HEK293 (cell line): ENCODE measurements around the gene PRUNE2.

Experiments
- CTCF ChIA-PET: fragments of 350-600 bp; formaldehyde crosslinking; extraction: SDS; loops from one replicate; lab custom pipeline; 2021; ENCODE audit warnings: antibody characterized with exemption; lab: Yijun Ruan, JAX
- POLR2A ChIA-PET: fragments of 300-600 bp; formaldehyde crosslinking; extraction: SDS; loops from one replicate; lab custom pipeline; 2020; ENCODE audit warnings: antibody characterized with exemption, inconsistent platforms; lab: Yijun Ruan, JAX
- H3K27ac ChIP-seq: fragments of 200-500 bp; sonication (Bioruptor generic); 2 replicates; pipeline ENCODE4 v1.5.1; 2014; ENCODE audit warnings: low read depth, low read length, control low read depth, inconsistent platforms; ENCODE audit errors: extremely low read depth
- H3K36me3 ChIP-seq, 2 experiments: fragments of 200-500 bp in 1 of 2; sonication (Bioruptor generic) in 1 of 2; 1 replicate in 1 of 2; 2 replicates in 1 of 2; pipeline ENCODE4 v1.5.1; 2014 to 2017; ENCODE audit warnings: inconsistent platforms in 2 of 2, low read length in 2 of 2; ENCODE audit not compliant: control insufficient read depth in 2 of 2, insufficient read depth in 1 of 2
- H3K4me1 ChIP-seq: fragments of 200-500 bp; sonication (Bioruptor generic); 2 replicates; pipeline ENCODE4 v1.5.1; 2014; ENCODE audit warnings: mild to moderate bottlenecking, low read length, inconsistent platforms; ENCODE audit not compliant: control insufficient read depth, insufficient read depth
- H3K4me3 ChIP-seq: 2 replicates; pipeline ENCODE4 v1.5.1; 2011; ENCODE audit warnings: low read depth, mild to moderate bottlenecking, control low read depth, low read length, moderate library complexity
- H3K9me3 ChIP-seq: fragments of 200-500 bp; sonication (Bioruptor generic); 2 replicates; pipeline ENCODE4 v1.5.1; 2014; ENCODE audit warnings: low read depth, low read length, inconsistent platforms; ENCODE audit not compliant: control insufficient read depth, insufficient read depth
- GFI1B ChIP-seq: fragments of 450-650 bp; formaldehyde crosslinking; IDR thresholded peaks from 2 replicates; pipeline ENCODE4 v1.5.1; 2016; ENCODE audit warnings: missing biosample characterization, missing genetic modification characterization
- HOXC10 ChIP-seq: sonication (generic); formaldehyde crosslinking; IDR thresholded peaks from 2 replicates; pipeline ENCODE4 v1.8.1; 2023; ENCODE audit warnings: mild to moderate bottlenecking, missing genetic modification reagents
- OSR2 ChIP-seq: fragments of 450-650 bp; formaldehyde crosslinking; IDR thresholded peaks from 2 replicates; pipeline ENCODE4 v1.5.1; 2016; ENCODE audit warnings: missing biosample characterization, missing genetic modification characterization
- ZFP41 ChIP-seq: fragments of 450-650 bp; formaldehyde crosslinking; IDR thresholded peaks from 2 replicates; pipeline ENCODE4 v1.5.1; 2016; ENCODE audit warnings: missing biosample characterization, missing genetic modification characterization, borderline replicate concordance
- ZFP69B ChIP-seq: fragments of 450-650 bp; formaldehyde crosslinking; IDR thresholded peaks from 2 replicates; pipeline ENCODE4 v1.5.1; 2016; ENCODE audit warnings: missing biosample characterization, missing genetic modification characterization
- ZNF10 ChIP-seq: fragments of 450-650 bp; formaldehyde crosslinking; IDR thresholded peaks from 2 replicates; pipeline ENCODE4 v1.5.1; 2017; ENCODE audit warnings: missing biosample characterization, missing genetic modification characterization
- ZNF114 ChIP-seq: fragments of 450-650 bp; formaldehyde crosslinking; IDR thresholded peaks from 2 replicates; pipeline ENCODE4 v1.5.0; 2017; ENCODE audit warnings: missing biosample characterization, missing genetic modification characterization
- ZNF140 ChIP-seq: fragments of 450-650 bp; formaldehyde crosslinking; IDR thresholded peaks from 2 replicates; pipeline ENCODE4 v1.5.1; 2016; ENCODE audit warnings: missing biosample characterization, missing genetic modification characterization
- ZNF514 ChIP-seq: fragments of 450-650 bp; formaldehyde crosslinking; IDR thresholded peaks from 2 replicates; pipeline ENCODE4 v1.5.1; 2016; ENCODE audit warnings: missing biosample characterization, missing genetic modification characterization
- ZNF548 ChIP-seq: fragments of 450-650 bp; formaldehyde crosslinking; IDR thresholded peaks from 2 replicates; pipeline ENCODE4 v1.5.1; 2016; ENCODE audit warnings: missing biosample characterization, missing genetic modification characterization
- ZNF561 ChIP-seq: fragments of 450-650 bp; IDR thresholded peaks from 2 replicates; pipeline ENCODE4 v1.5.1; 2018; ENCODE audit warnings: missing biosample characterization, missing genetic modification characterization, borderline replicate concordance
- ZNF596 ChIP-seq: fragments of 450-650 bp; IDR thresholded peaks from 2 replicates; pipeline ENCODE4 v1.5.0; 2018; ENCODE audit warnings: missing biosample characterization, mild to moderate bottlenecking, missing genetic modification characterization, moderate library complexity
- ZNF600 ChIP-seq: fragments of 450-650 bp; formaldehyde crosslinking; IDR thresholded peaks from 2 replicates; pipeline ENCODE4 v1.5.1; 2016; ENCODE audit warnings: missing biosample characterization, missing genetic modification characterization
- ZNF621 ChIP-seq: fragments of 450-650 bp; formaldehyde crosslinking; IDR thresholded peaks from 2 replicates; pipeline ENCODE4 v1.5.1; 2017; ENCODE audit warnings: missing biosample characterization, missing genetic modification characterization
- ZNF658 ChIP-seq: fragments of 450-650 bp; formaldehyde crosslinking; IDR thresholded peaks from 2 replicates; pipeline ENCODE4; 2016; ENCODE audit warnings: missing biosample characterization, missing genetic modification characterization
- ZNF830 ChIP-seq: fragments of 450-650 bp; IDR thresholded peaks from 2 replicates; pipeline ENCODE4 v1.5.0; 2018; ENCODE audit warnings: missing biosample characterization, missing genetic modification characterization, low read depth, mild to moderate bottlenecking, moderate library complexity
- TF ChIP-seq, protein P1 (sequence below): fragments of 450-650 bp; formaldehyde crosslinking; IDR thresholded peaks from 2 replicates; pipeline ENCODE4 v1.5.1; 2016; ENCODE audit warnings: missing biosample characterization, missing genetic modification characterization
- TF ChIP-seq, protein P2 (sequence below): fragments of 450-650 bp; formaldehyde crosslinking; IDR thresholded peaks from 2 replicates; pipeline ENCODE4 v1.5.1; 2017; ENCODE audit warnings: missing biosample characterization, missing genetic modification characterization
- TF ChIP-seq, protein P3 (sequence below): fragments of 450-650 bp; formaldehyde crosslinking; optimal IDR thresholded peaks from 2 replicates; pipeline ENCODE3; 2016; ENCODE audit warnings: missing biosample characterization, mild to moderate bottlenecking, missing genetic modification characterization
- TF ChIP-seq, protein P4 (sequence below): fragments of 450-650 bp; formaldehyde crosslinking; IDR thresholded peaks from 2 replicates; pipeline ENCODE4 v1.5.1; 2016; ENCODE audit warnings: missing biosample characterization, missing genetic modification characterization
- TF ChIP-seq, protein P5 (sequence below): fragments of 450-650 bp; formaldehyde crosslinking; IDR thresholded peaks from 2 replicates; pipeline ENCODE4 v1.5.1; 2016; ENCODE audit warnings: missing biosample characterization, missing genetic modification characterization

Gene PRUNE2

DNA sequence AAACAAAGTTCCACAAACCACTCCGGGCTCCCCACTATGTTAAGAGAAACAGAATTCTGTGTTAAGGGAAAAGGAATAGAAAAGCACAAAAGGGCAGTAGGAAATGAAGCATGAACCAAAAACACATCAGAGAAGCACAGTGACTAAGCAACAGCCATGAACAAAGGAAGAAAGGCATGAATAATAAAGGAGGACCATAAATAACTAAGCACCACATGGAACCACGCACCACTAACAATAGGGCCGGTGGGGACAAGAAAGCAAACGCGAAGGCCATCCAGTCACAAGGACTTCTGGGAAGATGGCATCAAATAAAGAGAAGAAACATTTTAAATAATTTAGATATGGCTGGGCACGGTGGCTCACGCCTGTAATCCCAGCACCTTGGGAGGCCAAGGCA, 18.0 kb downstream of the PRUNE2 start:
- no peak for TF ChIP-seq ZNF830 (tag by site-specific recombination)
- TF ChIP-seq, protein P1, sequence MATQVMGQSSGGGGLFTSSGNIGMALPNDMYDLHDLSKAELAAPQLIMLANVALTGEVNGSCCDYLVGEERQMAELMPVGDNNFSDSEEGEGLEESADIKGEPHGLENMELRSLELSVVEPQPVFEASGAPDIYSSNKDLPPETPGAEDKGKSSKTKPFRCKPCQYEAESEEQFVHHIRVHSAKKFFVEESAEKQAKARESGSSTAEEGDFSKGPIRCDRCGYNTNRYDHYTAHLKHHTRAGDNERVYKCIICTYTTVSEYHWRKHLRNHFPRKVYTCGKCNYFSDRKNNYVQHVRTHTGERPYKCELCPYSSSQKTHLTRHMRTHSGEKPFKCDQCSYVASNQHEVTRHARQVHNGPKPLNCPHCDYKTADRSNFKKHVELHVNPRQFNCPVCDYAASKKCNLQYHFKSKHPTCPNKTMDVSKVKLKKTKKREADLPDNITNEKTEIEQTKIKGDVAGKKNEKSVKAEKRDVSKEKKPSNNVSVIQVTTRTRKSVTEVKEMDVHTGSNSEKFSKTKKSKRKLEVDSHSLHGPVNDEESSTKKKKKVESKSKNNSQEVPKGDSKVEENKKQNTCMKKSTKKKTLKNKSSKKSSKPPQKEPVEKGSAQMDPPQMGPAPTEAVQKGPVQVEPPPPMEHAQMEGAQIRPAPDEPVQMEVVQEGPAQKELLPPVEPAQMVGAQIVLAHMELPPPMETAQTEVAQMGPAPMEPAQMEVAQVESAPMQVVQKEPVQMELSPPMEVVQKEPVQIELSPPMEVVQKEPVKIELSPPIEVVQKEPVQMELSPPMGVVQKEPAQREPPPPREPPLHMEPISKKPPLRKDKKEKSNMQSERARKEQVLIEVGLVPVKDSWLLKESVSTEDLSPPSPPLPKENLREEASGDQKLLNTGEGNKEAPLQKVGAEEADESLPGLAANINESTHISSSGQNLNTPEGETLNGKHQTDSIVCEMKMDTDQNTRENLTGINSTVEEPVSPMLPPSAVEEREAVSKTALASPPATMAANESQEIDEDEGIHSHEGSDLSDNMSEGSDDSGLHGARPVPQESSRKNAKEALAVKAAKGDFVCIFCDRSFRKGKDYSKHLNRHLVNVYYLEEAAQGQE = no peak
- no peak for TF ChIP-seq ZNF10 (tag by site-specific recombination)
- no peak for TF ChIP-seq HOXC10 (CRISPR knock-in tag)
- TF ChIP-seq ZNF596 (tag by site-specific recombination) = no peak
- TF ChIP-seq ZFP41 = no peak
- TF ChIP-seq, protein P2, sequence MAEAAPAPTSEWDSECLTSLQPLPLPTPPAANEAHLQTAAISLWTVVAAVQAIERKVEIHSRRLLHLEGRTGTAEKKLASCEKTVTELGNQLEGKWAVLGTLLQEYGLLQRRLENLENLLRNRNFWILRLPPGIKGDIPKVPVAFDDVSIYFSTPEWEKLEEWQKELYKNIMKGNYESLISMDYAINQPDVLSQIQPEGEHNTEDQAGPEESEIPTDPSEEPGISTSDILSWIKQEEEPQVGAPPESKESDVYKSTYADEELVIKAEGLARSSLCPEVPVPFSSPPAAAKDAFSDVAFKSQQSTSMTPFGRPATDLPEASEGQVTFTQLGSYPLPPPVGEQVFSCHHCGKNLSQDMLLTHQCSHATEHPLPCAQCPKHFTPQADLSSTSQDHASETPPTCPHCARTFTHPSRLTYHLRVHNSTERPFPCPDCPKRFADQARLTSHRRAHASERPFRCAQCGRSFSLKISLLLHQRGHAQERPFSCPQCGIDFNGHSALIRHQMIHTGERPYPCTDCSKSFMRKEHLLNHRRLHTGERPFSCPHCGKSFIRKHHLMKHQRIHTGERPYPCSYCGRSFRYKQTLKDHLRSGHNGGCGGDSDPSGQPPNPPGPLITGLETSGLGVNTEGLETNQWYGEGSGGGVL (tag by site-specific recombination) = no peak
- TF ChIP-seq ZNF658 (tag by site-specific recombination) = no peak
- TF ChIP-seq, all 188 proteins: peak for 0
- H3K4me1 ChIP-seq = no peaks in the 10 kb centered on the region
- CTCF ChIA-PET = no interaction called here
- no peaks in the 10 kb centered on the region for H3K9me3 ChIP-seq
- H3K4me3 ChIP-seq = no peak overlapping the region
- POLR2A ChIA-PET = no interaction called here
- H3K36me3 ChIP-seq = no peaks in the 10 kb centered on the region
- H3K27ac ChIP-seq = no peak overlapping the region

DNA sequence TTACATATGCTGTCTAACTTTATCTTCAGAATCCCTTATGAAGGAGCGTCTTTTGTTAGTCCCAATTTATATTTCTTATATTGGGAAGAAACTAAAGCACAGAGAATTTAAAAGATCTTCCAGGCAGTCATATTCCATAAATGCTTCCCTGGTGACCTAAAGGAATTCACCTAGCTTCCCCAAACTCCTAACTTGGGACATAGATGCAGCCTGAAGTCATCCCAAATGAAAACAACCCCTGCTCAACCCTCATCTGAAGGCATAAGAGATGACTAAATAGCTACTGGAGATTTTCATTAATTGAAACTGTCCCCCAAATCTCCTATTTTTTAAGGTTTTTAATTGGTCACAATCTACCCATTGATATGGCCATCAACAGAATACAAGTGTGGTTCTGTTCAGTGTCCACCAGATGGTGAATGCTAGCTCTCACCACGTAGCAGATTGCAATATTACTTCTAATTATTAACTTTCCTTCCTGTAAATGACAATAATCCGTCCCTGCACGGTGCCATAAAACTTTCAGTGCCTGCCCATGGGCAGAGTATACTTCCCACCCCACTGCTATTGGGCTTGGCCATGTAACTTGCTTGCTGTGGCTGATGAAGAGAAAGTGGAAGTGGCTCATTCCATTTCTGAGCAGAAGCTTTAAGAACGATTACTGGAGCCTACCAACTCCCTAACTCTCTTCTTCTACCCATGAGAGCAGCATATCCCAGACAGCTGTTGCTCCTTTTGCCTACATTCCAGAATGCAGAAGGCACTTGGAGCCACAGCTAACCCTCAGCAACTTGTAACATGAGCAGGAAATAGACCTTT, 18.7 kb downstream of the PRUNE2 start:
- no peak overlapping the region for H3K27ac ChIP-seq
- TF ChIP-seq ZNF514 (tag by site-specific recombination) (no peak), ZNF140 (tag by site-specific recombination) (no peak), OSR2 (no peak), GFI1B (tag by site-specific recombination) (no peak), ZNF114 (tag by site-specific recombination) (no peak), ZNF621 (tag by site-specific recombination) (no peak), ZNF561 (tag by site-specific recombination) (no peak), ZNF548 (tag by site-specific recombination) (no peak), ZFP69B (tag by site-specific recombination) (no peak), ZNF600 (tag by site-specific recombination) (no peak)
- TF ChIP-seq, protein P3, sequence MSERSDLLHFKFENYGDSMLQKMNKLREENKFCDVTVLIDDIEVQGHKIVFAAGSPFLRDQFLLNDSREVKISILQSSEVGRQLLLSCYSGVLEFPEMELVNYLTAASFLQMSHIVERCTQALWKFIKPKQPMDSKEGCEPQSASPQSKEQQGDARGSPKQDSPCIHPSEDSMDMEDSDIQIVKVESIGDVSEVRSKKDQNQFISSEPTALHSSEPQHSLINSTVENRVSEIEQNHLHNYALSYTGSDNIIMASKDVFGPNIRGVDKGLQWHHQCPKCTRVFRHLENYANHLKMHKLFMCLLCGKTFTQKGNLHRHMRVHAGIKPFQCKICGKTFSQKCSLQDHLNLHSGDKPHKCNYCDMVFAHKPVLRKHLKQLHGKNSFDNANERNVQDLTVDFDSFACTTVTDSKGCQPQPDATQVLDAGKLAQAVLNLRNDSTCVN (tag by site-specific recombination) = no peak
- TF ChIP-seq, protein P4, sequence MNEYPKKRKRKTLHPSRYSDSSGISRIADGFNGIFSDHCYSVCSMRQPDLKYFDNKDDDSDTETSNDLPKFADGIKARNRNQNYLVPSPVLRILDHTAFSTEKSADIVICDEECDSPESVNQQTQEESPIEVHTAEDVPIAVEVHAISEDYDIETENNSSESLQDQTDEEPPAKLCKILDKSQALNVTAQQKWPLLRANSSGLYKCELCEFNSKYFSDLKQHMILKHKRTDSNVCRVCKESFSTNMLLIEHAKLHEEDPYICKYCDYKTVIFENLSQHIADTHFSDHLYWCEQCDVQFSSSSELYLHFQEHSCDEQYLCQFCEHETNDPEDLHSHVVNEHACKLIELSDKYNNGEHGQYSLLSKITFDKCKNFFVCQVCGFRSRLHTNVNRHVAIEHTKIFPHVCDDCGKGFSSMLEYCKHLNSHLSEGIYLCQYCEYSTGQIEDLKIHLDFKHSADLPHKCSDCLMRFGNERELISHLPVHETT (tag by site-specific recombination) = no peak
- TF ChIP-seq, protein P5, sequence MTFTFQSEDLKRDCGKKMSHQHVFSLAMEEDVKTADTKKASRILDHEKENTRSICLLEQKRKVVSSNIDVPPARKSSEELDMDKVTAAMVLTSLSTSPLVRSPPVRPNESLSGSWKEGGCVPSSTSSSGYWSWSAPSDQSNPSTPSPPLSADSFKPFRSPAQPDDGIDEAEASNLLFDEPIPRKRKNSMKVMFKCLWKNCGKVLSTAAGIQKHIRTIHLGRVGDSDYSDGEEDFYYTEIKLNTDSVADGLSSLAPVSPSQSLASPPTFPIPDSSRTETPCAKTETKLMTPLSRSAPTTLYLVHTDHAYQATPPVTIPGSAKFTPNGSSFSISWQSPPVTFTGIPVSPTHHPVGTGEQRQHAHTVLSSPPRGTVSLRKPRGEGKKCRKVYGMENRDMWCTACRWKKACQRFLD (tag by site-specific recombination) = no peak
- ChIA-PET POLR2A (no interaction called here), CTCF (interaction anchor here (0.6 to 0.8 kb wide), 2 partner anchors 16 to 123 kb away, joined by 7 to 8 read pairs; no protein-coding TSS in a partner anchor)
- no peaks in the 10 kb centered on the region for H3K9me3 ChIP-seq
- H3K4me3 ChIP-seq = no peak overlapping the region
- no peaks in the 10 kb centered on the region for H3K36me3 ChIP-seq
- no peaks in the 10 kb centered on the region for H3K4me1 ChIP-seq
